ENCODE results near the gene GABBR1.

GABBR1 gene

GRCh38 chr6:29527126-29527525, 105.9 kb downstream of the GABBR1 start:
- ATAC-seq (ENCODE audit: low read depth) (no peak), DNase-seq (ENCODE audit: low spot score) (no peak)
- no peak overlapping the region for H3K27ac ChIP-seq (ENCODE audit: poor library complexity, severe bottlenecking)

GRCh38 chr6:29525311-29525639, 107.7 kb downstream of the GABBR1 start:
- no peaks in the 10 kb centered on the region for H3K36me3 ChIP-seq (ENCODE audit: low read depth)
- H3K27me3 ChIP-seq (ENCODE audit: insufficient read depth, poor library complexity, severe bottlenecking) = peaks cover 13% of the 10 kb centered on the region
- peaks cover 4% of the 10 kb centered on the region for H3K9me3 ChIP-seq (ENCODE audit: severe bottlenecking)
- DNase-seq (ENCODE audit: low spot score) (no peak), ATAC-seq (ENCODE audit: low read depth) (no peak)
- TF ChIP-seq CTCF (IDR thresholded peaks at IDR 0.05; ENCODE audit: poor library complexity, severe bottlenecking) = no peak
- no peak overlapping the region for H3K4me3 ChIP-seq (ENCODE audit: severe bottlenecking)
- H3K27ac ChIP-seq (ENCODE audit: poor library complexity, severe bottlenecking) = no peak overlapping the region
- H3K4me1 ChIP-seq (ENCODE audit: insufficient read depth, poor library complexity, severe bottlenecking) = no peaks in the 10 kb centered on the region

More at GRCh38 chr6:29527126-29527525, 105.9 kb downstream of the GABBR1 start:
- peaks cover 13% of the 10 kb centered on the region for H3K27me3 ChIP-seq (ENCODE audit: insufficient read depth, poor library complexity, severe bottlenecking)
- TF ChIP-seq CTCF (IDR thresholded peaks at IDR 0.05; ENCODE audit: poor library complexity, severe bottlenecking) = no peak
- H3K9me3 ChIP-seq (ENCODE audit: severe bottlenecking) = peaks cover 4% of the 10 kb centered on the region
- no peaks in the 10 kb centered on the region for H3K4me1 ChIP-seq (ENCODE audit: insufficient read depth, poor library complexity, severe bottlenecking)
- H3K4me3 ChIP-seq (ENCODE audit: severe bottlenecking) = no peak overlapping the region
- H3K36me3 ChIP-seq (ENCODE audit: low read depth) = no peaks in the 10 kb centered on the region

GRCh38 chr6:29524444-29525310, 108.3 kb downstream of the GABBR1 start:
- DNase-seq (ENCODE audit: low spot score) = no peak
- peaks cover 13% of the 10 kb centered on the region for H3K27me3 ChIP-seq (ENCODE audit: insufficient read depth, poor library complexity, severe bottlenecking)
- no peak overlapping the region for H3K27ac ChIP-seq (ENCODE audit: poor library complexity, severe bottlenecking)
- no peak overlapping the region for H3K4me3 ChIP-seq (ENCODE audit: severe bottlenecking)
- TF ChIP-seq CTCF (IDR thresholded peaks at IDR 0.05; ENCODE audit: poor library complexity, severe bottlenecking) = no peak
- no peaks in the 10 kb centered on the region for H3K4me1 ChIP-seq (ENCODE audit: insufficient read depth, poor library complexity, severe bottlenecking)
- peaks cover 4% of the 10 kb centered on the region for H3K9me3 ChIP-seq (ENCODE audit: severe bottlenecking)
- no peaks in the 10 kb centered on the region for H3K36me3 ChIP-seq (ENCODE audit: low read depth)
- no peak for ATAC-seq (ENCODE audit: low read depth)

- H3K36me3 ChIP-seq (ENCODE audit: low read depth) = no peaks in the 10 kb centered on the region
- DNase-seq (ENCODE audit: low spot score) (no peak), ATAC-seq (ENCODE audit: low read depth) (no peak)
- no peak overlapping the region for H3K27ac ChIP-seq (ENCODE audit: poor library complexity, severe bottlenecking)
- no peak overlapping the region for H3K4me3 ChIP-seq (ENCODE audit: severe bottlenecking)
- H3K27me3 ChIP-seq (ENCODE audit: insufficient read depth, poor library complexity, severe bottlenecking) = peaks cover 13% of the 10 kb centered on the region
- no peaks in the 10 kb centered on the region for H3K4me1 ChIP-seq (ENCODE audit: insufficient read depth, poor library complexity, severe bottlenecking)
- no peak for TF ChIP-seq CTCF (IDR thresholded peaks at IDR 0.05; ENCODE audit: poor library complexity, severe bottlenecking)
- peaks cover 4% of the 10 kb centered on the region for H3K9me3 ChIP-seq (ENCODE audit: severe bottlenecking)
These were observed 108.9 kb downstream of the GABBR1 start for GRCh38 chr6:29524044-29524443.

- no peaks in the 10 kb centered on the region for H3K36me3 ChIP-seq (ENCODE audit: low read depth)
- no peak for DNase-seq (ENCODE audit: low spot score)
- no peaks in the 10 kb centered on the region for H3K4me1 ChIP-seq (ENCODE audit: insufficient read depth, poor library complexity, severe bottlenecking)
- H3K27ac ChIP-seq (ENCODE audit: poor library complexity, severe bottlenecking) = no peak overlapping the region
- ATAC-seq (ENCODE audit: low read depth) = no peak
- no peak for TF ChIP-seq CTCF (IDR thresholded peaks at IDR 0.05; ENCODE audit: poor library complexity, severe bottlenecking)
- peaks cover 13% of the 10 kb centered on the region for H3K27me3 ChIP-seq (ENCODE audit: insufficient read depth, poor library complexity, severe bottlenecking)
- peaks cover 4% of the 10 kb centered on the region for H3K9me3 ChIP-seq (ENCODE audit: severe bottlenecking)
- no peak overlapping the region for H3K4me3 ChIP-seq (ENCODE audit: severe bottlenecking)
These were observed 110.8 kb downstream of the GABBR1 start for GRCh38 chr6:29522227-29522626.
